ENCODE data around the gene NHLRC4. TPM values are rescaled to one million over a fixed set of nuclear protein-coding genes. Genes with fewer than 3 reads are reported as not detected.

Gene NHLRC4, protein sequence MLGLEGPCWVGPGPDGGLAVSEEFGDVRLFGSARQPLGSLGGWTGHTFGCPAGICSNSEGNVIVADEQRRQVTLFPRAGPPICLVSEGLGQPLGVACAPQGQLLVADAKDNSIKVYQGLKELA
- polyA plus RNA-seq (2014; cell fraction: cytosol; rRNA removed): 1.3 and 1.8 TPM in 2 replicates
- polyA plus RNA-seq (2014; cell fraction: nucleus; rRNA removed): 2.8 and 3.7 TPM in 2 replicates

DNA sequence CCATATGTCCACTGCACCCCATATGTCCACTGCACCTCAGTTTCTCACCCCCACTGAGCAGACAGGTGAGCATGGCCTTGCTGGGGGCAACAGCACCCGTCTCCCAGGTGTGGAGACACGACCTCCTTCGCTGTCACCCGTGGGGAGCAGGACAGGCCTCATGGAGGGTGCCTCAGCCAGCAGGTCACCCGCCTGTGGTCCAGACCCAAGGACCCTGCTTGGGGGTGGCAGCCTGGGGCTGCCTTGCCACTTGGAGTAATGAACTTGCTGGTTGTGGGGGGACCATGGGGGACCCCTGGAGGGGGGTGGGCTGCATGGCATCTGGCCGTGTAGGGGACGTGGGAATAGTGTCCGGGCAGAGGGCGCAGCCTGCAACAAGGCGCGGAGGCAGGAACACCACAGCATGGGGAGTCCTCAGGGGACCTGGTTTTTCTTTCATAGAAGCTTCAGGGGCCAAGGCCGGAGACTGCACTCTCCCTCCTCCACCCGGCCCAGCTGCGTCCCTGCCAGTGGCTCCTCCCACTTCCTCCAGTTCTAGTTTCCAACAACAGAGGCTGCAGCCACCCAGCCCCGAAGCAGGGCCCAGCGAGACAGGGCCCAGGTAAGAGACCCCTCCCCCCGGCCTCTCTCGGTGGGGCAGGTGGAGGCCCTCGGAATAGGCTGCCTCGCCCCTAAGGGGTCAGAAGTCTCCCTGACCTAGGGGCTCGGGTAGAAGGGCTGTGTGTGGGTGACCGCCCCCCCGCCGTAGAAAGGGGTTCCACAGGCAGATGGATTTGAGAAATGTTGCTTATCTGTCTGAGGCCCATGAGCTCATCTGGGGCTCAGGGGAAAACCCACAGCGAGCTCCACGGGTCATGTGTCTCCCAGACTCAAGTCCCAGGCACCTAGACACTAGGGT lies at the start of gene NHLRC4:
TSS of gene NHLRC4 (plus strand) at position 531 of the 898 bp plus-strand sequence. CDS start 1,043 bp downstream, outside the sequence.
- peak; percentile 82 for DNase-seq (ENCODE audit: low spot score)

DNA sequence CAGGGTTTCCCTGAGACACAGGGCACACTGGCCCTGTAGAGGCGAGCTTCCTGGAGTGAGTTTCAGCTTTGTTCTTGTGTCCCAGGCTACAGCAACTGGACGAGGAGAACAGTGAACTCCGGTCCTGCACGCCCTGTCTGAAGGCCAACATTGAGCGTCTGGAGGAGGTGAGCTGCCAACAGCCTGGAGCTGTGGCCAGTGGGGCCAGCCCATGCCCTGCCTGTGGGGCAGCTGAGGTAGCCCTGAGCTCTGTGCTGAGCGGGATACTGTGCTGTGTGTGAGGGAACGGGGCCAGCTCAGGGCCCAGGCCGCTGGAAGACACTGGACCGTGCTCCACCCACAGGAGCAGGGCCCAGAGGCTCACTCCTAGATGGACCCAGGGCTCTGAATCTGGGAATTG lies 47.9 kb upstream of the NHLRC4 start:
- DNase-seq (ENCODE audit: low spot score): no peak

DNA sequence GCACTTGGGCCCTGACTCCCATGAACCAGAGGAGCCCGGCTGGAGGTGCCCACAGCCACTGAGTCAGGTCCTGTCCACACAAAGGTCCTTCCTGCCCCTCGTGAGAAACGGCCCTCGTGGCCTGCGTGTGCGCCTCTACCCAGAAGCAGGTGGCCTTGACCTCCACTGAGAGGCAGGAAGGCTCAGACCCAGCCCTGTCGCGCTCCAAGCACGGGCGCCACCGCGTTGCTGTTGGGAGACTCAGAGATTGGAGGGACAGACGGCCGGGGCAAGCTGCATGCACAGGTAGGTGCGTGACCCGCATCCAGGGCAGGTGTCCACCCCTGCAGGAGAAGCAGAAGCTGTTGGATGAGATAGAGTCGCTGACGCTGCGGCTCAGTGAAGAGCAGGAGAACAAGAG lies 47.4 kb upstream of the NHLRC4 start:
- DNase-seq (ENCODE audit: low spot score): no peak

DNA sequence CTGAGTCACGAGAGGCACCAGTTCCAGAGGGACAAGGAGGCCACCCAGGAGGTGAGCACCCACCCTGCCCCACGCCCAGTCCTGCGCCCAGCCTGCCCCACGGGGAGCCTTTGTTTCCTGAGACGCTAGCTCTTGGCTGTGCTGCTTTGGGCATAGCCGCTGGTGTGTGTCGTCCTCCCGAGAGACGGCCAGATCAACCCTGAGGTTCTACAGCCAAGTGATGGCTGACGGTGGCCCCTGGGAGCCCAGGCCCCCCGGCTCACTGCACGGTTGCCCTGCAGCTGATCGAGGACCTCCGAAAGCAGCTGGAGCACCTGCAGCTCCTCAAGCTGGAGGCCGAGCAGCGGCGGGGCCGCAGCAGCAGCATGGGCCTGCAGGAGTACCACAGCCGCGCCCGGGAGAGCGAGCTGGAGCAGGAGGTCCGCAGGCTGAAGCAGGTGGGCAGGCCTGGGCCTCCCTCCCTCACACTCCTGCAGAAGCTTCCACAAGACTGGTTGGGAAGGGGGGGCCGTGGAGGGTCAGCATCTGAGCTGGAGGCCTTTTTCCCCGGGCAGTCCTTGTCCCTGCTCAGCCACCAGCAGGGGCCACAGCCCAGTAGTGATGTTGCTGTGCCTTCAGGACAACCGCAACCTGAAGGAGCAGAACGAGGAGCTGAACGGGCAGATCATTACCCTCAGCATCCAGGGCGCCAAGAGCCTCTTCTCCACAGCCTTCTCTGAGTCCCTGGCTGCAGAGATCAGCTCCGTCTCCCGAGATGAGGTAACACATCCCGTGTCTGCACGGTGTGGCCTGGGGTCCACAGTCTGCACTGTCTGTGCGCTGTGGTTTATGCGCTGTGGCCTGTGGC lies 46.7 kb upstream of the NHLRC4 start:
- no peak for DNase-seq (ENCODE audit: low spot score)

DNA sequence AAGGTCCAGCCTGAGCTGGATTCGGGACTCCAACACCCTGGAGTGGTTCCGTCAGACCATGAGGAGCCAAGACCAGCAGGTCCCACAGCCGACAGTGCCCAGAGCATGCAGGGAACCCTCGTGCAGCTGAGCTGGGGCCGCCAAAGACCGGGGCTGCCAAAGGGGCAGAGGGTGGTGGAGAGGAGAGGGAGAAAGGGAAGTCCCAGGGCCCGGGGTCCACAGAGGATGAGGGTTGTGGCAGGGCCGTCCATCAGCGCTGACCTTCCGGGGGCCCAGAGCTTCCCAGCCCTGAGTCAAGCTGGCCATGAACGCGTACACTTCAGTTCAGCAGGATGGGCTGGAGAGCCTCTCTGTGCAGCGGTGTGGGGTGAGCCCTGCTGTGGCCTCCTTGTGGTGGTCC lies 46.0 kb upstream of the NHLRC4 start:
- DNase-seq (ENCODE audit: low spot score): no peak

DNA sequence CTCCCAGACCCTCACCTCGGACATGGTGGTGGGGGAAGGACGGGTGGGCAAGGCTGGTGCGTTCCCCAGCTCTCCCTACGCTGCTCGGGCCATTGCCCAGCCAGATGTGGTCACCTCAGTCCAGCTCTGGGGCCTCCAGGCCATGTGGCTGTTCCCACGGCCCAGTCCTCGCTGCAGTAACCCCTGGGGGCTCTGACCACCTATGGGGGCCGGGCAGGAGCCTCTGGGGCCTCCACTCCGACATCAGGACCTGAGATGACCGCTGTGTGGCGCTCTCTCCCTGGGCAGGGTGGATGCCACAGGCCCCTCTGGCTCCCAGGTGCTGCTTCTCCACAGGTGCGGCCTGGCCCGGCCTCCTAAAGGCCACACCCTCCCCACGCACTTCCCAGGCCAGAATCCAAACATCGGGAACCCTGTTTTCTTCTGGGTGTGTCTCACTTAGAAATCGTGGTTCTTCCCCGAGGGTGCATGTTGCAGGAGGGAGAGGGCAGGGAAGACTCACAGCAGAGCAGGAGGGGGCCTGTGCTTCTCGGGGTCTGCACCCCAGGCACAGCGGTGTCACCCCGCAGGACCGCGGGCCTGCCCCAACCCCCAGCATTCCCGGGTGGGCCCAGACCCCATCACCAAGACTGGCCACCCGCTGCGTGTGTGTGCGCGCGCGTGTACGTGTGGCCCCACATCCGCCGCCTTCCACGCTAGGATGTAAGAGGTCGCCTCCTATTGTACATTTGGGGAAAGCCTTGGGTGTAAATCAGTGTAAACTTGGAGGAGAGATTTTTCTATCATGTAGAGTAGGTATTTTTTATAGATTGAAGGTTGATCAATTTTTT lies 45.2 kb upstream of the NHLRC4 start:
- DNase-seq (ENCODE audit: low spot score): no peak

DNA sequence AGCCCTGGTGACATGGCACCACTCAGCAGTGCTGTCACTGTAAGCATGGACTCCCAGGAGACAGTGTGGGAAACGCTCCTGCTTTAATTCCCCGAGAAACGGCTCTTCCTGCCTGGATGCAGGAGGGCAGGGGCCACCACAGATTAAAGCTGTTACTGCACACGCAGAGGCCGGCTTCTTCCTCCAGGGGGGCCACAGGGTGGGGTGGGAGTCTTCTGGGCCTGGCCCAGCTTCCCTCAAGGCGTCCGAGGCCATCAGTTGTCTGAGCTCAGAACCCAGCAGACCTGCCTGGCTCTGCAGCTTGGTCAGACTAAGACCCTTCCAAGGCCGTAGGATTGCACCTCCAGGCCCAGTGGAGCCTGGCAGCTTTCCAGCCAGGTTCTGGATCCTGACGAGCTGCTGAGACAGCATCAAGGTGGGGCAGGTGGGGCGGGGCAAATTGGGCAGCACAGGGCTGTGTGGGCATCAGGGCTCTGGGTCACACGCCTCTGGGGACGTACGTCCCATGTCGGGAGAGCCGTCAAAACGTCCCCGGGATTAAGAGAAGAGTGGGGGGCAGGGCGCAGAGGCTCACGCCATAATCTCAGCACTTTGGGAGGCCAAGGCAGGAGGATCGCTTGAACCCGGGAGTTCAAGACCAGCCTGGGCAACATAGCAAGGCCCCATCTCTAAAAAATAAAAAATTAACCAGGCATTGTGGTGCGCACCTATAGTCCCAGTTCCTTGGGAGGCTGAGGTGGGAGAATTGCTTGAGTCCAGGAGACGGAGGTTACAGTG lies 44.3 kb upstream of the NHLRC4 start:
- no peak for DNase-seq (ENCODE audit: low spot score)

DNA sequence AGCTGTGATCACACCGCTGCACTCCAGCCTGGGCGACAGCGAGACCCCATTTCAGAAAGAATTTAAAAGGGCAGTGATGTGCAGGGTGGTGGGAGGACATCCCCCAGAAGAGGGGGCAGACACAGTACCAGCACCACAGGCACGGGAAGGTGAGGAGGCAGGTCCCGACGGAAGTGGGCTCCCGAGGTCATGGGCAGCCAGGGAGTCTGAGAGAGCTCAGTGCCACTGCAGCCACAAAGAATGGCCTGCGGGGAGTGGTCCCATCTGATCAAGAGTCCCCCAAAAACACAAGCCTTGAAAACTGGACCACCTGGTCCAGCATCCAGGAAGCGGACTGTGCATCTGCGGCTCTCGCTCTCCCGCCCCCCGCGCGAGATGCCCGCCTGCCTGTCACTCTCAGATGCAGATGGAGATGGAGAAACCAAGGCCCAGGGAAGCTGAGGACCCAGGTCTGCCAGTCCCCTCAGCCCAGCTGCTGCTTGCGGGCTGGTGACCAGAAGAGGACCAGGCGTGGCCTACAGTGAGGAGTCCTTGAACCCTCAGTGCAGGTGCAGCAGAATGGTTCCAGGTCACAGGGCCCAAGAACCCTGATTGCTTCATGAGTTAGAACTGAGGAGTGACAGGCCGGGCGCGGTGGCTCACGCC lies 43.6 kb upstream of the NHLRC4 start:
- DNase-seq (ENCODE audit: low spot score): no peak

DNA sequence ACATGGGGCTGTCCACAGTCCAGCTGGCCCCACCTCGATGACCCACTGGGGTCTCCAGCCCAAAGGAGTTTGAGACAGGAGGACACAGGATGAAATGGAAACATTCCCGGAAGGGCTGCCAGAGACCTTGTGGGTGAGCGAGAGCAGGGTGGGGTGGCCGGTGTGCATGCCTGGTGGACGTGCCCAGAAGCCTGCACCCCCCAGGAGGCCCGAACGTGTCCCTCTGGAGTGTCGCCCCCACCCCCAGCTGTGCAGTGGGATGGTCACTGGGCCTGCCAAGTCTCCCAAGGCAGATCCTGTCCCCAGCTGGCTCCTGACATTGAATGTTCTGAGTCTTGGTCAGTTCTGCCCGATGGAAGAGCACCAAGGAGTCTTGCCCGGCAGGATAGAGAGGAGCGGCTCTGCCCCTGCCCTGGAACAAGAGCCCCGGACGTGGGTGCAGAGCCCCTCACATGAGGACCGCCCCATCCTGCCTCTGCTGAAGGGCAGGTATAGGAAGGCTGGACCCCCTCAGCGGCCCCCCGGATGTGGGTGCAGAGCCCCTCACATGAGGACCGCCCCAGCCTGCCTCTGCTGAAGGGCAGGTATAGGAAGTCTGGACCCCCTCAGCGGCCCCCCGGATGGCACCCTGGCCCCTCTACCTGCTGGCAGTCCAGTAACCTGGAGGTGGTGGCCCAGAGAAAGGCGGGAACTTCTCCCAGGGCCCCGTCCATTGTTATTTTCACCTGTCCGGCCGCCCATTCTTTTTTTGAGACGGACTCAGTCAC lies 42.3 kb upstream of the NHLRC4 start:
- DNase-seq (ENCODE audit: low spot score): no peak

DNA sequence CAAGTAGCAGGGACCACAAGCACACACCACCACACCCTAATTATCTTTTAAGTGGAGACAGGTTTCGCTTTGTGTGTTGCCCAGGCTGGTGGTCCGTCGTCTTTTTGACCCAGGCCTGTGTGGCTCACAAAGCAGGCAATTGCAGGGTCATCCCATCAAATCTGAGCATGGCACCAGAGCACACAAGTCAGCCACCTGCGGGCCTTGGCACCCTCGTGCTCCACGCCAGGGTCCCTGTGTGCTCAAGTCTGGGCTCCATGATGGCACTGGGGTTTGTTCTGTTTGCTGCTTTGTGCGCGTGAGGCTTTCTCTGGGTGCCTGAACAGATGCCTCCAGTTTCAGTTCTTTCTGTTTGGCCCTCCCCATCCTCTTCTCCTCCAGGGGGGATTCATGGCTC lies 41.7 kb upstream of the NHLRC4 start:
- DNase-seq (ENCODE audit: low spot score): no peak

DNA sequence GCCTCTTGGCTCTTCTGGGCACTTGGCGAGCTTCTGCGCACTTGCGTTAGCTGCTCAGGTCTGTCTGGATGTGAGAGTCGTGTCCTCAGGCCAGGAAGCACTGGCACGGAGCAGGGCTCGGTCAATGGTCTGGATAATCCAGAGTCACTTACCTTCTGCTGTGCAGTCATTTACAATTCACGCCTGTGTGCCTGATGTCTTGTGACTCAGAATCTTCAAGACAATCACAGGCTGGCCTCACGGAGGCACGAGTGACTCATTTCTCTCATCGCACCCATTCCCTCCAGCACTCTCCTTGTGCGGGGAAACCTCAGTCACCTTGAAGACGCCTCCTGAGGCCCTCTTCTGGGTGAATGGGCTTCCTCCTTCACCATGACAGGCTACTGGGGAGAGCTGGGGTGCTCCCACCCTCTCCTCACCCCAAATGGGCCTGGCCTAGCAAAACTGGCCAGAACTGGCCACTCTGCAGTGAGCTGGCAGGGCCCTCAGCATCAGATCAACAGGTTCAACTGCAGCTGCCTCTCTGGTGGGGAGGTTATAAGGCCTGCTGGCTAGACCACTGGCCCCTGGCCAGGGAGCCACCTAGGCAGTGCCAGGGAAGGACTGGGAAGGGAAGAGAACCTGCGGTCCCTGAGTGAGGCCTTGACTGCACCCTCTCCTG lies 41.2 kb upstream of the NHLRC4 start:
- DNase-seq (ENCODE audit: low spot score): no peak

DNA sequence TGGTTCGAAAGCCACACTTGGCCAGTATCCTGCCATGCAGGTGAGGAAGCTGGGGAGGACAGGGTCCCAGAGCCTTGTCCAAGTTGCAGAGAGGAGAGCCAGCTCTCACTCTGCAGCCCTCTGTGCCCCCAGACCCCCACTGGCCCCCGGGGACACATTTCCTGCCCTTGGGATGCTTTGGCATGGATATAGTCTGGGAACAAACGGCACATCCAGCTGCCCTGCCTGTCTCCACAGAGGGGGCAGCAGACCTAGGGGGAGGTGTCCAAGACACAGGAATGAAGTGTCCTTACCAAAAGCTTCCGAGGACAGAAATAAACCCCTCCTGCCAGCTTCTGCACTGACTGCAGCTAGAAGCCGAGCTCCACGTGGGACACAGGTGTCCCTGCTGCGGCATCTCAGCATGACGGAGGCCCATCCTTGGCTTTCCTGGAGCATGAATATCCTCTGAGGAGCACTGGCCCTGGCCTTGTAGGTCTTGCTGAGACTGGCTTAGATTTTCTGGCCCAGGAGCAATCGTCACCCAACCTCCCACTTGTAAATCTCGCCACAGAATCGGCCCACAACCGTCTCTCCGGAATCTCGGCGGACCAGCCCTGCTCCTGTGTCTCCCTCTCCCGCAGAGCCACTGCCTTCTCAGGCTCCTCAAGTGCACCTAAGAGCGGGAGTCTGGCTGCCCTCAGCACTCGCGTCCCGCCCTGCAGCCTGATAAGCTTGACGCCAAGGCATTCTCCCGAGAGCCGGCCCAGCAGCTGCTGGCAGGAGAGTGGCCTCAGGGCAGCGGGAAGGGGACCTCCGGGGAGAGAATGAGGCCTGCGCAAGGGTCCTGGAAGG lies 40.4 kb upstream of the NHLRC4 start:
- DNase-seq (ENCODE audit: low spot score): peak; percentile 50

DNA sequence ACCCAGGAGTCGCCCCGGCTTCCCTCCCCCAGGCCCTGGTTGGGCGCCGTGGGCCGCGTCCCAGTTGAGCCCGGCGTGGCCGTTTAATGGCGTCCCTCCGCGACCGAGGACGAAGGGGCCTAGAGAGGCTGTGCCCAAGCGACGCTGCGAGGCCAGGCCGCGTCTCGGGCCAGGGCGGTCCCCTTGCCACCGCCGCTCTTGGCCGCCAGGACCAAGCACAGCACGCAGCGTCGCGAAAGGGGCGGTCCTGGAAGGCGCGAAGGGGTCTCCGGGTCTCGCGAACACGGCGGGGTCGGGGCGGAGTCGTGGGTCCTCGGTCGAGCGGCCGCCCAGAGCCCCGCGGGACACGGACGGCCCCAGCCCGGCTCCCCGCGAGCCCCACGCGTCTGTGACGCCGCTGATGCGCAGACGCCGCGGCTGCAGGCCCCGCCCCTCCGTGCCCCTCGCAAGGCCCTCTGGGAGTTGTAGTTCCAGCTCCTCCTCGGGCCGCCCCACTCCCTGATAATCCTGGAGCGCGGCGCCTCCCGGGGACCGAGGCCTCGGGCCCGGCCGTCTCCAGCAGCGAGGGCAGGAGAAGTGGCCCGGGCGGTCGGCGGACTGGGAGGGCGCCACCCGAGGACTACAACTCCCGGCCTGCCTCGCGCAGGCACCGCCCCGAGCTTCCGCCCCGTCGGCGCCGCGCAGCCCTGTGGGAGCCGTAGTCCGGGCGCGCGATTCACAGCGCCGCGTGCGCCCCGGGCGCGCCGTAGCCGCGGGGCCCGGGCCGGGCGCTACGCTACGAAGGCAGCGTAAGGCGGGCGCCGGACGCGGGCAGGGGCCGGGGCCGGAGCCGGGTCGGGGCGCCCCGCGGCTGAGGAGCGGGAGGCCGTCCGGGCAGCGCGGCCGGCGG lies 39.5 kb upstream of the NHLRC4 start, which contains the start of gene CAPN15:
TSS of gene CAPN15 (plus strand) at position 698 of the 889 bp plus-strand sequence. CDS start 19,127 bp downstream, outside the sequence.
- DNase-seq (ENCODE audit: low spot score): peak; percentile 89

DNA sequence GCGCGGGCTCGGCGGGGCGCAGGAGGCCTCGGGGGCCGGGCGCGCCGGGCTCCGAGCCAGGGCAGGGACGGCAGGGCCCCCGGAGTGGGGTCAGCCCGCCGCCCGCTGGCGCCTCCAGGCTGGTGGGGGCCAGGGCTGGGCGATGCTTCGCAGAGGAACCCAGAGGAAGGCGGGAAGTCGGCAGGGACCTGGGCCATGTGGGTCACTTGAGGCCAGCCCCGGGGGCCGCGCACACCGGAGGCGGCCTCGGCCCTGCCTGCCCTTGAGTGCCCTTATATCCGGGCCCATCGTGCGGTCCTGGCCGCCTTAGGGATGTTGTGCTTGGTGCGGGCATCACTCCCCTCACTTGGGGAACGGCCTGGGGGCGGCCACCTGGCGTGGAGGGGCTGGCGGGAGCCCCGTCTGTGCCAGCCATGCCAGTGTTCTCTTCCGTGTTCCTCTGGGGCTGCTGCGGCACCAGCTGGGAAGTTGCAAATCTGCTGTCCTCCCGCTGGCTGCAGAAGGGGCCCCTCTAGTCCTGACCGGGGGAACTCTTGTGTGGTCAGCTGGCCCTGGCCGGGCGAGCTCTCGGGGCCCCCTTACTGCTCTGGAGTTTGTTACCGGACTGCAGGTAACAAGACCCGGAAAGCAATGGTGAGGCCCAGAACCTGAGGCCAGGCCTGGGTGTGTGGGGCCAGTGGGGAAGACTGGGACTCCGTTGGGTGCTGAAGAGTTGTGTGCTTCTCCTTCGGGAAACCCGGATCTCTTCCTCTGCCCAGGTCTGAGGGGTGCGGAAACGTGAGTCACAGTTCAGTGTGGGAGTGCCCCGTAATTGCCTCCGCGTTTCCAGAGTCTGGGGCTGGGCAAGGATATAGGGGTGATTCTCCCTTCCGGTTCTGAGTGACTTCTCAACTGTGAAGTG lies 38.4 kb upstream of the NHLRC4 start:
- no peak for DNase-seq (ENCODE audit: low spot score)

DNA sequence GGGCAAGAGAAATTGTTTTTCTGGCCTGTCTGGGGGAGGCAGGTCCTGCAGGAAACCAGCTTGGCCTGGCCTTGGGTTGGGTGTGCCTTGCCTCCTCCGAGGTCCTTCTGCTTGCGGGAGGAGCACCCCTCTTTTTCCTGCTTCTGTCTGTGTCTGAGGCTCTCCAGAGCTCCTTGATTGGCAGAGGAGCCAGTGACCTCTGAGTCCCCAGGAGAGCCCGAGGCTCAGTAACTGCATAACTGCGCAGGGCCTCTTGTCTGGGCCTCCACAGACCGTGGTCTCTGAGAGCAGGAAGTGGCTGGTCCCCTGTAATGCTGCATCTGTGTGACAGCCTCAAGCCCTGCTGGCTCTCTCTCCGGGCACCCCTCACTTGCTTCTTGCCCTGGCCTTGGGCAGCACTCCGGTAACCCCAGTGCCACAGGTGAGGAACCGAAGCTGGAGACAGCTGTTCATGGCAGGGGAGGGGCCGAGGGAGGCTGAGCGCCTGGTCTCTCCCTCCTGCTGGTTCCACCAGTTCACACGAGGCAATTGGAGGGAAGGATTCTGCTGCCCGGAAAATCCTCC lies 37.7 kb upstream of the NHLRC4 start:
- DNase-seq (ENCODE audit: low spot score): no peak
